Vagina (tissue), 2 donors: ENCODE results near the gene DVL2.

Experiments
- CTCF ChIP-seq, 3 experiments: fragments of 450-650 bp in 2 of 3; fragments of 200-600 bp in 1 of 3; sonication (generic) in 1 of 3; IDR thresholded peaks; one replicate each; pipeline ENCODE4 v1.5.1; 2017 to 2019; ENCODE audit warnings: antibody characterized with exemption in 3 of 3, mild to moderate bottlenecking in 2 of 3, moderate library complexity in 2 of 3
- POLR2A ChIP-seq, 2 donors: fragments of 450-650 bp; IDR thresholded peaks; one replicate each; pipeline ENCODE4 v1.6.1; 2017; ENCODE audit warnings: antibody characterized with exemption in 2 of 2, mild to moderate bottlenecking in 2 of 2, moderate library complexity in 2 of 2

GRCh38 chr17:7246779-7247178 is 12.5 kb upstream of the DVL2 start:
- TF ChIP-seq CTCF (IDR thresholded peaks at IDR 0.05) (no peak), POLR2A (IDR thresholded peaks at IDR 0.05) (no peak)
